Thoracic aorta (tissue), 2 donors: ENCODE data around the gene TPRX1. TPM values are rescaled to one million over a fixed set of nuclear protein-coding genes. Genes with fewer than 3 reads are reported as not detected.

ENCODE experiments used
- ATAC-seq: fragments of 150-250 bp; one replicate; pipeline ENCODE4 v1.8.0; 2017; ENCODE audit warnings: low read depth; ENCODE audit not compliant: insufficient number of reproducible peaks, low FRiP score
- DNase-seq: peaks from one replicate; pipeline ENCODE4 v3.0.0-alpha.2; 2020; ENCODE audit warnings: low spot score
- H3K27ac ChIP-seq, 2 donors: fragments of 200-600 bp; sonication (generic); 1 replicate in 1 of 2; 2 replicates in 1 of 2; pipeline ENCODE4 v1.5.1; 2016; ENCODE audit warnings: mild to moderate bottlenecking in 2 of 2, moderate library complexity in 2 of 2
- H3K27me3 ChIP-seq: fragments of 200-600 bp; sonication (generic); replicated peaks from 2 replicates; pipeline ENCODE4 v1.6.0; 2016; ENCODE audit warnings: mild to moderate bottlenecking; ENCODE audit not compliant: insufficient read depth
- H3K36me3 ChIP-seq: fragments of 200-600 bp; sonication (generic); one replicate; pipeline ENCODE4 v1.5.1; 2016
- H3K4me1 ChIP-seq, 2 donors: fragments of 200-600 bp; sonication (generic); 1 replicate in 1 of 2; 2 replicates in 1 of 2; pipeline versions ENCODE4 v1.5.1 to v1.6.0; 2016; ENCODE audit warnings: low read depth in 2 of 2, mild to moderate bottlenecking in 1 of 2; ENCODE audit not compliant: control insufficient read depth in 1 of 2
- H3K4me3 ChIP-seq: fragments of 200-600 bp; sonication (generic); 2 replicates; pipeline ENCODE4 v1.5.1; 2016; ENCODE audit warnings: mild to moderate bottlenecking
- H3K9me3 ChIP-seq: fragments of 200-600 bp; sonication (generic); 2 replicates; pipeline ENCODE4 v1.5.1; 2016
- total RNA-seq, 2 donors: library from RNA; depleted of rRNA; stranded (reverse); fragments of >200 nt; gene quantifications; one replicate each; pipeline versions ENCODE4 v1.1.0 to v1.2.3, GENCODE V29; 2016
- TF ChIP-seq, protein P1 (sequence below): fragments of 200-600 bp; sonication (generic); IDR thresholded peaks from one replicate; pipeline ENCODE4 v1.5.1; 2019; ENCODE audit warnings: antibody characterized with exemption

Gene TPRX1
- total RNA-seq, 2 donors from 2014 or later, result not detected

DNA sequence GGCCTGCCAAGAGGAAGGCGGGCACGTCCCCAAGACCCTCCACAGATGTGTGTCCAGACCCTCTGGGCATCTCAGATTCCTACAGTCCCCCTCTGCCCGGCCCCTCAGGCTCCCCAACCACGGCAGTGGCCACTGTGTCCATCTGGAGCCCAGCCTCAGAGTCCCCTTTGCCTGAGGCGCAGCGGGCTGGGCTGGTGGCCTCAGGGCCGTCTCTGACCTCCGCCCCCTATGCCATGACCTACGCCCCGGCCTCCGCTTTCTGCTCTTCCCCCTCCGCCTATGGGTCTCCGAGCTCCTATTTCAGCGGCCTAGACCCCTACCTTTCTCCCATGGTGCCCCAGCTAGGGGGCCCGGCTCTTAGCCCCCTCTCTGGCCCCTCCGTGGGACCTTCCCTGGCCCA lies 35.1 kb upstream of the TPRX1 start:
- Histone ChIP-seq H3K36me3 (no peaks in the 10 kb centered on the region), H3K27me3 (no peaks in the 10 kb centered on the region), H3K4me3 (no peak overlapping the region), H3K4me1 (no peaks in the 10 kb centered on the region), H3K9me3 (no peaks in the 10 kb centered on the region), H3K27ac (no peak overlapping the region)
- ATAC-seq (no peak), DNase-seq (no peak)
- TF ChIP-seq, protein P1, sequence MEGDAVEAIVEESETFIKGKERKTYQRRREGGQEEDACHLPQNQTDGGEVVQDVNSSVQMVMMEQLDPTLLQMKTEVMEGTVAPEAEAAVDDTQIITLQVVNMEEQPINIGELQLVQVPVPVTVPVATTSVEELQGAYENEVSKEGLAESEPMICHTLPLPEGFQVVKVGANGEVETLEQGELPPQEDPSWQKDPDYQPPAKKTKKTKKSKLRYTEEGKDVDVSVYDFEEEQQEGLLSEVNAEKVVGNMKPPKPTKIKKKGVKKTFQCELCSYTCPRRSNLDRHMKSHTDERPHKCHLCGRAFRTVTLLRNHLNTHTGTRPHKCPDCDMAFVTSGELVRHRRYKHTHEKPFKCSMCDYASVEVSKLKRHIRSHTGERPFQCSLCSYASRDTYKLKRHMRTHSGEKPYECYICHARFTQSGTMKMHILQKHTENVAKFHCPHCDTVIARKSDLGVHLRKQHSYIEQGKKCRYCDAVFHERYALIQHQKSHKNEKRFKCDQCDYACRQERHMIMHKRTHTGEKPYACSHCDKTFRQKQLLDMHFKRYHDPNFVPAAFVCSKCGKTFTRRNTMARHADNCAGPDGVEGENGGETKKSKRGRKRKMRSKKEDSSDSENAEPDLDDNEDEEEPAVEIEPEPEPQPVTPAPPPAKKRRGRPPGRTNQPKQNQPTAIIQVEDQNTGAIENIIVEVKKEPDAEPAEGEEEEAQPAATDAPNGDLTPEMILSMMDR, result no peak

DNA sequence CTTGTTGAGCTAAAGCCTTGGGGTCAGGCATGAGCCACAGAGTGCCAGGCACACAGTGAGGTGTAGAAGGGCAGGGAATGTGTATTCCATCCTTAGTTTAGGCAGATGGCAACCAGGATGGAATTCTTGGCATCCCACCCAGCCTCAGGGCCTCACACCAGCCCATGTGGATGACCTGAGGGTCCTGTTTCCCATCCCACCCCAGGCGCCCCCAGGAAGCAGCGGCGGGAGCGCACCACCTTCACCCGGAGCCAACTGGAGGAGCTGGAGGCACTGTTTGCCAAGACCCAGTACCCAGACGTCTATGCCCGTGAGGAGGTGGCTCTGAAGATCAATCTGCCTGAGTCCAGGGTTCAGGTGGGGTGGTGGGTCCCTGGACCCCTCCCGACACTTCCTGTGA lies 31.7 kb upstream of the TPRX1 start:
- TF ChIP-seq, protein P1, result no peak
- DNase-seq (no peak), ATAC-seq (no peak)
- no peaks in the 10 kb centered on the region for H3K36me3 ChIP-seq
- H3K9me3 ChIP-seq, result no peaks in the 10 kb centered on the region
- no peaks in the 10 kb centered on the region for H3K27me3 ChIP-seq
- no peaks in the 10 kb centered on the region for H3K4me1 ChIP-seq
- no peak overlapping the region for H3K4me3 ChIP-seq
- no peak overlapping the region for H3K27ac ChIP-seq

DNA sequence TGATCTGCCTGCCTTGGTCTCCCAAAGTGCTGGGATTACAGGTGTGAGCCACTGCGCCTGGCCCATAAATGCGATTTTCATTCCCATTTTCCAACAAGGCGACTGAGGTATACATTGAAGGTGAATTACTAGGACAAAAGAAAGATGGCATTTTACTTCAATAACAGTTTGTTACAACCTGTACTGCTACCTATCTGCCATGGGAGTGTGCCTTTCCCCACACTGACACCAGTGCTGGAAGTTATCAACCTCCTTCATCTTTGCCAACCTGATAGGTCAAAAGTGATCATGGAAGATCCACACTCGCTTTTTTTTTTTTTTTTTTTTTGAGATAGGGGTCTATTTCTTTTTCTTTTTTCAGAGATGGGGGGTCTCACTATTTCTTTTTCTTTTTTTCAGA lies 28.4 kb upstream of the TPRX1 start:
- H3K4me1 ChIP-seq, result no peaks in the 10 kb centered on the region
- TF ChIP-seq, protein P1, result no peak
- H3K27ac ChIP-seq, result no peak overlapping the region
- no peak for DNase-seq
- no peaks in the 10 kb centered on the region for H3K27me3 ChIP-seq
- H3K9me3 ChIP-seq, result no peaks in the 10 kb centered on the region
- ATAC-seq, result no peak
- H3K36me3 ChIP-seq, result no peaks in the 10 kb centered on the region
- no peak overlapping the region for H3K4me3 ChIP-seq

DNA sequence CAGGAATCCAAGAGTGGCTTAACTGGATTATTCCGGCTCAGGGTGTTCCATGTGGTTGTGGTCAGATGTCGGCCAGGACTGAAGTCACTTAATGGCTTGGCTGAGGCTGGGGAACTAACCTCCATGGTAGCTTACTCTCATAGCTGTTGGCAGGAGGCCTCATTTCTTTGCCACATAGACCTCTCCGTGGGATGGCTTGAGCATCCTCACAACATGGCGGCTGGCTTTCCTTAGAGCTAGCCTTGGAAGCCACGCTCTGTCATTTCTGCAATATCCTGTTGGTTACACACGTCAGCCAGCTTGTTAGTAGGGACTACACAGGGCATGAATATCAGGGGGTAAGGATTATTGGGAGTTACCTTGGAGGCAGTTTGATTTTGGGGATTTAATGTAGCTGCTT lies 22.4 kb upstream of the TPRX1 start:
- H3K27me3 ChIP-seq, result no peaks in the 10 kb centered on the region
- H3K4me1 ChIP-seq, result no peaks in the 10 kb centered on the region
- TF ChIP-seq, protein P1, result no peak
- ATAC-seq (no peak), DNase-seq (no peak)
- H3K9me3 ChIP-seq, result no peaks in the 10 kb centered on the region
- H3K27ac ChIP-seq, result no peak overlapping the region
- H3K36me3 ChIP-seq, result no peaks in the 10 kb centered on the region
- H3K4me3 ChIP-seq, result no peak overlapping the region

DNA sequence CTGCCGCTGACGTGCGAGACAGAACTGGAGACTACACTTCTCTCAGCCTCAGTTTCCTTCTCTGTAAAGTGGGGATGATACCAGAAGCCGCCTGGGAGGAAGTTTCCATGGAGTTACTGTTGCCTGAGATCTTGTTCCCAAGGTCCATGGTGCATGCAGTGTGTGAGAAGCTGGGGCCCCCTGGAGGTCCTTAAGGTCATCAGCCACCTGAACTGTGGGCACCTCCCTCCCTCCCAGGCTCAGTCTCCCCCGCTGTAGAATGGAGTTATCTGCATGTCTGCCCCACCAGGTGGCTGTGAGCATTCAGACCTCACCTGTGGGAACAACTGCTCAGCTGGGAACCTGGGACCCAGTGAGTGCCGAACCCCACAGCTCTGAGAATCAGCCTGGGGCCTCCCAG lies 20.0 kb upstream of the TPRX1 start:
- Histone ChIP-seq H3K27me3 (no peaks in the 10 kb centered on the region), H3K4me1 (no peaks in the 10 kb centered on the region), H3K36me3 (no peaks in the 10 kb centered on the region), H3K4me3 (no peak overlapping the region), H3K9me3 (no peaks in the 10 kb centered on the region), H3K27ac (no peak overlapping the region)
- ATAC-seq (no peak), DNase-seq (no peak)
- TF ChIP-seq, protein P1, result no peak
